Renal cortex interstitium (tissue), 11 donors: Measurements from ENCODE around the gene HES4. TPM values are rescaled to one million over a fixed set of nuclear protein-coding genes. Genes with fewer than 3 reads are reported as not detected.

Experiments
- DNase-seq, 11 donors: peaks; one replicate each; pipeline ENCODE4 v3.0.0-alpha.2; 2013; ENCODE audit warnings: low read depth in 9 of 11, low spot score in 4 of 11; ENCODE audit errors: extremely low read depth in 1 of 11
- polyA plus RNA-seq, 3 donors: library from polyadenylated mRNA; unstranded; fragments of 120-200 nt; gene quantifications; one replicate each; pipeline ENCODE4 v1.2.1, GENCODE V29; 2013; ENCODE audit not compliant: insufficient read length in 3 of 3

The HES4 gene
- polyA plus RNA-seq, 3 donors: 17.3 to 50.1 (median 39.7) TPM

GRCh38 chr1:965526-966134 is 34.3 kb downstream of the HES4 start:
- DNase-seq: no peak

GRCh38 chr1:964691-965525 is 35.0 kb downstream of the HES4 start:
- no peak for DNase-seq

GRCh38 chr1:963746-964525 is 36.0 kb downstream of the HES4 start:
- DNase-seq: no peak

- DNase-seq: no peak
Observed at GRCh38 chr1:963301-963651, 36.6 kb downstream of the HES4 start.

GRCh38 chr1:962381-963300 is 37.3 kb downstream of the HES4 start:
- no peak for DNase-seq

GRCh38 chr1:961132-961669 is 38.7 kb downstream of the HES4 start:
- DNase-seq: no peak

GRCh38 chr1:960363-961131 is 39.4 kb downstream of the HES4 start, which contains the start of gene KLHL17:
KLHL17 (plus strand) TSS chr1:960584; CDS start chr1:960694, 110 bp downstream.
- DNase-seq: no peak

GRCh38 chr1:959731-960362 is 40.0 kb downstream of the HES4 start:
- no peak for DNase-seq

- peak in 8 of 11 donors; percentile 73 to 88 (median 86) for DNase-seq
Observed at GRCh38 chr1:958823-959730, 40.8 kb downstream of the HES4 start, which contains the start of gene NOC2L. NOC2L (minus strand) TSS chr1:959256; CDS start chr1:959240, 16 bp downstream.

- DNase-seq: no peak
Observed at GRCh38 chr1:956636-957035, 43.3 kb downstream of the HES4 start.

GRCh38 chr1:955474-955873 is 44.4 kb downstream of the HES4 start:
- DNase-seq: no peak

- DNase-seq: no peak
Observed at GRCh38 chr1:954927-955326, 45.0 kb downstream of the HES4 start.

- no peak for DNase-seq
Observed at GRCh38 chr1:953524-954320, 46.2 kb downstream of the HES4 start.

- no peak for DNase-seq
Observed at GRCh38 chr1:952603-953002, 47.3 kb downstream of the HES4 start.

GRCh38 chr1:952201-952600 is 47.7 kb downstream of the HES4 start:
- DNase-seq: no peak

GRCh38 chr1:951364-951763 is 48.5 kb downstream of the HES4 start:
- DNase-seq: no peak
